HEK293 (cell line): ENCODE data around the gene SMIM36.

Experiments used
- CTCF ChIA-PET: fragments of 350-600 bp; formaldehyde crosslinking; extraction: SDS; loops from one replicate; lab custom pipeline; 2021; ENCODE audit warnings: antibody characterized with exemption; lab: Yijun Ruan, JAX
- POLR2A ChIA-PET: fragments of 300-600 bp; formaldehyde crosslinking; extraction: SDS; loops from one replicate; lab custom pipeline; 2020; ENCODE audit warnings: antibody characterized with exemption, inconsistent platforms; lab: Yijun Ruan, JAX
- H3K27ac ChIP-seq: fragments of 200-500 bp; sonication (Bioruptor generic); 2 replicates; pipeline ENCODE4 v1.5.1; 2014; ENCODE audit warnings: low read depth, low read length, control low read depth, inconsistent platforms; ENCODE audit errors: extremely low read depth
- H3K36me3 ChIP-seq, 2 experiments: fragments of 200-500 bp in 1 of 2; sonication (Bioruptor generic) in 1 of 2; 1 replicate in 1 of 2; 2 replicates in 1 of 2; pipeline ENCODE4 v1.5.1; 2014 to 2017; ENCODE audit warnings: inconsistent platforms in 2 of 2, low read length in 2 of 2; ENCODE audit not compliant: control insufficient read depth in 2 of 2, insufficient read depth in 1 of 2
- H3K4me1 ChIP-seq: fragments of 200-500 bp; sonication (Bioruptor generic); 2 replicates; pipeline ENCODE4 v1.5.1; 2014; ENCODE audit warnings: mild to moderate bottlenecking, low read length, inconsistent platforms; ENCODE audit not compliant: control insufficient read depth, insufficient read depth
- H3K4me3 ChIP-seq: 2 replicates; pipeline ENCODE4 v1.5.1; 2011; ENCODE audit warnings: low read depth, mild to moderate bottlenecking, control low read depth, low read length, moderate library complexity
- H3K9me3 ChIP-seq: fragments of 200-500 bp; sonication (Bioruptor generic); 2 replicates; pipeline ENCODE4 v1.5.1; 2014; ENCODE audit warnings: low read depth, low read length, inconsistent platforms; ENCODE audit not compliant: control insufficient read depth, insufficient read depth
- GLIS1 ChIP-seq: fragments of 450-650 bp; formaldehyde crosslinking; IDR thresholded peaks from 2 replicates; pipeline ENCODE4 v1.5.1; 2016; ENCODE audit warnings: missing biosample characterization, missing genetic modification characterization
- KLF1 ChIP-seq: fragments of 450-650 bp; formaldehyde crosslinking; IDR thresholded peaks from 2 replicates; pipeline ENCODE4 v1.5.1; 2016; ENCODE audit warnings: missing biosample characterization, missing genetic modification characterization
- SCRT1 ChIP-seq: fragments of 450-650 bp; formaldehyde crosslinking; IDR thresholded peaks from 2 replicates; pipeline ENCODE4 v1.5.1; 2016; ENCODE audit warnings: missing biosample characterization, missing genetic modification characterization, borderline replicate concordance
- SCRT2 ChIP-seq: fragments of 450-650 bp; formaldehyde crosslinking; IDR thresholded peaks from 2 replicates; pipeline ENCODE4 v1.5.1; 2016; ENCODE audit warnings: missing biosample characterization, missing genetic modification characterization
- TCF7L2 ChIP-seq: IDR thresholded peaks from 2 replicates; pipeline ENCODE4 v1.6.1; 2011; ENCODE audit warnings: low read depth, mild to moderate bottlenecking, inconsistent platforms, low read length, moderate library complexity, borderline replicate concordance
- TRIM28 ChIP-seq: IDR thresholded peaks from 2 replicates; pipeline ENCODE4 v1.6.1; 2011; ENCODE audit warnings: low read length, control low read depth, borderline replicate concordance
- ZEB2 ChIP-seq: fragments of 450-650 bp; formaldehyde crosslinking; IDR thresholded peaks from 2 replicates; pipeline ENCODE4 v1.5.1; 2016; ENCODE audit warnings: missing biosample characterization, missing genetic modification characterization
- ZIC2 ChIP-seq: fragments of 450-650 bp; formaldehyde crosslinking; IDR thresholded peaks from 2 replicates; pipeline ENCODE4 v1.5.1; 2016; ENCODE audit warnings: missing biosample characterization, missing genetic modification characterization
- ZNF174 ChIP-seq: fragments of 450-650 bp; formaldehyde crosslinking; IDR thresholded peaks from 2 replicates; pipeline ENCODE4 v1.5.0; 2017; ENCODE audit warnings: missing biosample characterization, mild to moderate bottlenecking, missing genetic modification characterization
- ZNF184 ChIP-seq: fragments of 450-650 bp; IDR thresholded peaks from 2 replicates; pipeline ENCODE4 v1.5.1; 2018; ENCODE audit warnings: missing biosample characterization, mild to moderate bottlenecking, missing genetic modification characterization
- ZNF302 ChIP-seq: fragments of 450-650 bp; formaldehyde crosslinking; IDR thresholded peaks from 2 replicates; pipeline ENCODE4 v1.5.1; 2016; ENCODE audit warnings: missing biosample characterization, missing genetic modification characterization, low read depth
- ZNF366 ChIP-seq: fragments of 450-650 bp; formaldehyde crosslinking; conservative IDR thresholded peaks from 2 replicates; pipeline ENCODE4 v1.5.1; 2016; ENCODE audit warnings: missing biosample characterization, missing genetic modification characterization
- ZNF626 ChIP-seq: fragments of 450-650 bp; sonication (Bioruptor Pico); formaldehyde crosslinking; IDR thresholded peaks from 2 replicates; pipeline ENCODE4 v1.5.1; 2018; ENCODE audit warnings: missing biosample characterization, missing genetic modification characterization, inconsistent platforms
- ZNF654 ChIP-seq: fragments of 450-650 bp; formaldehyde crosslinking; IDR thresholded peaks from 2 replicates; pipeline ENCODE4 v1.5.1; 2016; ENCODE audit warnings: low read depth, missing biosample characterization, missing genetic modification characterization
- ZNF843 ChIP-seq: fragments of 450-650 bp; formaldehyde crosslinking; IDR thresholded peaks from 2 replicates; pipeline ENCODE4 v1.5.1; 2016; ENCODE audit warnings: missing biosample characterization, missing genetic modification characterization
- ZSCAN30 ChIP-seq: fragments of 450-650 bp; IDR thresholded peaks from 2 replicates; pipeline ENCODE4 v1.5.1; 2018; ENCODE audit warnings: missing biosample characterization, mild to moderate bottlenecking, missing genetic modification characterization, moderate library complexity
- TF ChIP-seq, protein P1 (sequence below): fragments of 450-650 bp; formaldehyde crosslinking; IDR thresholded peaks from 2 replicates; pipeline ENCODE4 v1.5.1; 2016; ENCODE audit warnings: missing biosample characterization, missing genetic modification characterization
- TF ChIP-seq, protein P2 (sequence below): fragments of 450-650 bp; formaldehyde crosslinking; IDR thresholded peaks from 2 replicates; pipeline ENCODE4 v1.5.1; 2017; ENCODE audit warnings: missing biosample characterization, missing genetic modification characterization
- TF ChIP-seq, protein P3 (sequence below): fragments of 450-650 bp; formaldehyde crosslinking; conservative IDR thresholded peaks from 2 replicates; pipeline ENCODE4 v1.5.1; 2016; ENCODE audit warnings: low read depth, missing biosample characterization, missing genetic modification characterization
- TF ChIP-seq, protein P4 (sequence below): fragments of 450-650 bp; IDR thresholded peaks from 2 replicates; pipeline ENCODE4 v1.5.1; 2018; ENCODE audit warnings: missing biosample characterization, mild to moderate bottlenecking, missing genetic modification characterization

The SMIM36 gene

DNA sequence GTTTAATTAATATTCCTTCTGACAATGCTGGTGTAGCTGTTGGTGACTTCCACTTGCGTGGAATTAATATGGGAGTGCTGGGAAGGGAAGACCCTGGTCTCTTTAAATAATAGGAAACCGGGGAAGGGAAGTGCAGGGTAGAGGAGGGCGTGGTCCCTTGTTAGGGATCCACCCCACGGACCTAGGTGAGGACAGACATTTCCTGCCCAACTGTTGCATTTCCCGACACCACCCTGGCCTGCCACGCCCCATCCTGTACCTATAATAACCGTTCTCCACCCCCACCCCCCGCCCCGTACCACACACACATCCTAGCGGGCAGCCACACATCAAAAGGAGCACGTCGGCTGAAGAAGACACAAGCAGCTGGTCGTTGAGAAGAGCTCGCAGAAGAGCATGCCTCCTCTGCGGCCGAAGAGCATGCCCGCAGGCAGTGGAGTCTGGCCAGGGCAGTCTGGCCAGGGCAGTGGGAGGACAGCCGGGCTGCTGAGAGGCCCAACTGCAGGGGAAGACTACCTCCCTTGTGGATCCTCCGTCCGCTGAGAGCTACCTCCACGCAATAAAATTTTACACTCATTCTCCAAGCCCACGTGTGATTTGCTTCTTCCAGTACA lies 52.9 kb downstream of the SMIM36 start:
- no peak overlapping the region for H3K4me3 ChIP-seq
- H3K9me3 ChIP-seq = no peaks in the 10 kb centered on the region
- ChIA-PET POLR2A (no interaction called here), CTCF (interaction anchor here (1.1 kb wide), 1 partner anchor 23 kb away, joined by 3 read pairs; no protein-coding TSS in a partner anchor)
- H3K36me3 ChIP-seq = no peaks in the 10 kb centered on the region
- TF ChIP-seq KLF1 (tag by site-specific recombination) = peak; percentile 90
- TF ChIP-seq, protein P1, sequence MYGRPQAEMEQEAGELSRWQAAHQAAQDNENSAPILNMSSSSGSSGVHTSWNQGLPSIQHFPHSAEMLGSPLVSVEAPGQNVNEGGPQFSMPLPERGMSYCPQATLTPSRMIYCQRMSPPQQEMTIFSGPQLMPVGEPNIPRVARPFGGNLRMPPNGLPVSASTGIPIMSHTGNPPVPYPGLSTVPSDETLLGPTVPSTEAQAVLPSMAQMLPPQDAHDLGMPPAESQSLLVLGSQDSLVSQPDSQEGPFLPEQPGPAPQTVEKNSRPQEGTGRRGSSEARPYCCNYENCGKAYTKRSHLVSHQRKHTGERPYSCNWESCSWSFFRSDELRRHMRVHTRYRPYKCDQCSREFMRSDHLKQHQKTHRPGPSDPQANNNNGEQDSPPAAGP (tag by site-specific recombination) = no peak
- 0 out of 2 replicates have a peak, but pooled peaks have one; percentile 27 for TF ChIP-seq SCRT2 (tag by site-specific recombination)
- TF ChIP-seq SCRT1 (tag by site-specific recombination) = no peak
- no peak overlapping the region for H3K27ac ChIP-seq
- H3K4me1 ChIP-seq = peaks cover 28% of the 10 kb centered on the region

DNA sequence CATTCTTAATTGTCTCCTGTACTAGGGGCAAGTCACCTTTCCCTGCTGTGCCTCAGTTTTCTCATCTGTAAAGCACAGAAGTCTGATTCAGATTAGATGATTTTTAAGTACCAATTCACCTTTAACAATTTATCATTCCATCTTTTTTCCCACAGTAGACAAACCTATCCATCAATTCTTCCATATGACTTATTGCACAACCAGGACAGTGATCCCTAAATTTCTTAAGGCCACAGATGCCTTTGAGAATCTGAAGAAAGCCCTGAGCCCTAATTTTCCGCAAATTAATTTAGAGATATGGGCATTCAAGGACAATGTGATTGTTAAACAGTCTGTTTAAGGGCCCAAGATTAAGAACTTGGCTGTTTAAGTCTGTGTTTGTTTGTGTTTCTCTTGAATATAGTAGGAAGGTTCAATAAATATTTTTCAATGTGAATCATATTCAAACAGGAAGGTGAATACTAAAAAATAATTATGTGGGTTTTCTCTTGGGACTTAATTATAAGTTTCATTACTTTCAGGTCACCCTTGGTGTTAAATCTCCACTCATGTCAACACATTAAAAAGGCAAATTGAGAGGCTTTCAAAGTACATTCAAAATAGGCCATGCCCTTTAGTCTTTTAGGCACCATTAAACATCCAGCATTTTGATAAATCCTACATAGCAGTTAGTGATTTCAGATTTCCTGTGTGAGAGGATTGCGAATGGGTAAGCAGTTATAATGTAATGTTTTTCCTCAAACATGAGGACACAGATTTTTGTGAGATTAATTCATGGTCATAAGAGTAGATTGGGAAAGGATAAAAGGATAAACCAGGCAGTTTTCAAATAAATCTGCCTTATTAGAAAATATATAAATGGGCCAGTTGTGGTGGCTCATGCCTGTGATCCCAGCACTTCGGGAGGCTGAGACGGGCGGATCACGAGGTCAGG lies 54.7 kb downstream of the SMIM36 start:
- H3K4me1 ChIP-seq = peaks cover 30% of the 10 kb centered on the region
- H3K36me3 ChIP-seq = no peaks in the 10 kb centered on the region
- H3K4me3 ChIP-seq = no peak overlapping the region
- TF ChIP-seq, protein P2, sequence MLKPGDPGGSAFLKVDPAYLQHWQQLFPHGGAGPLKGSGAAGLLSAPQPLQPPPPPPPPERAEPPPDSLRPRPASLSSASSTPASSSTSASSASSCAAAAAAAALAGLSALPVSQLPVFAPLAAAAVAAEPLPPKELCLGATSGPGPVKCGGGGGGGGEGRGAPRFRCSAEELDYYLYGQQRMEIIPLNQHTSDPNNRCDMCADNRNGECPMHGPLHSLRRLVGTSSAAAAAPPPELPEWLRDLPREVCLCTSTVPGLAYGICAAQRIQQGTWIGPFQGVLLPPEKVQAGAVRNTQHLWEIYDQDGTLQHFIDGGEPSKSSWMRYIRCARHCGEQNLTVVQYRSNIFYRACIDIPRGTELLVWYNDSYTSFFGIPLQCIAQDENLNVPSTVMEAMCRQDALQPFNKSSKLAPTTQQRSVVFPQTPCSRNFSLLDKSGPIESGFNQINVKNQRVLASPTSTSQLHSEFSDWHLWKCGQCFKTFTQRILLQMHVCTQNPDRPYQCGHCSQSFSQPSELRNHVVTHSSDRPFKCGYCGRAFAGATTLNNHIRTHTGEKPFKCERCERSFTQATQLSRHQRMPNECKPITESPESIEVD (tag by site-specific recombination) = peak; percentile 24; the same call in 1 of the 2 replicates
- TF ChIP-seq ZNF184 (tag by site-specific recombination) = no peak
- TF ChIP-seq, protein P3, sequence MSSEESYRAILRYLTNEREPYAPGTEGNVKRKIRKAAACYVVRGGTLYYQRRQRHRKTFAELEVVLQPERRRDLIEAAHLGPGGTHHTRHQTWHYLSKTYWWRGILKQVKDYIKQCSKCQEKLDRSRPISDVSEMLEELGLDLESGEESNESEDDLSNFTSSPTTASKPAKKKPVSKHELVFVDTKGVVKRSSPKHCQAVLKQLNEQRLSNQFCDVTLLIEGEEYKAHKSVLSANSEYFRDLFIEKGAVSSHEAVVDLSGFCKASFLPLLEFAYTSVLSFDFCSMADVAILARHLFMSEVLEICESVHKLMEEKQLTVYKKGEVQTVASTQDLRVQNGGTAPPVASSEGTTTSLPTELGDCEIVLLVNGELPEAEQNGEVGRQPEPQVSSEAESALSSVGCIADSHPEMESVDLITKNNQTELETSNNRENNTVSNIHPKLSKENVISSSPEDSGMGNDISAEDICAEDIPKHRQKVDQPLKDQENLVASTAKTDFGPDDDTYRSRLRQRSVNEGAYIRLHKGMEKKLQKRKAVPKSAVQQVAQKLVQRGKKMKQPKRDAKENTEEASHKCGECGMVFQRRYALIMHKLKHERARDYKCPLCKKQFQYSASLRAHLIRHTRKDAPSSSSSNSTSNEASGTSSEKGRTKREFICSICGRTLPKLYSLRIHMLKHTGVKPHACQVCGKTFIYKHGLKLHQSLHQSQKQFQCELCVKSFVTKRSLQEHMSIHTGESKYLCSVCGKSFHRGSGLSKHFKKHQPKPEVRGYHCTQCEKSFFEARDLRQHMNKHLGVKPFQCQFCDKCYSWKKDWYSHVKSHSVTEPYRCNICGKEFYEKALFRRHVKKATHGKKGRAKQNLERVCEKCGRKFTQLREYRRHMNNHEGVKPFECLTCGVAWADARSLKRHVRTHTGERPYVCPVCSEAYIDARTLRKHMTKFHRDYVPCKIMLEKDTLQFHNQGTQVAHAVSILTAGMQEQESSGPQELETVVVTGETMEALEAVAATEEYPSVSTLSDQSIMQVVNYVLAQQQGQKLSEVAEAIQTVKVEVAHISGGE (tag by site-specific recombination) = no peak
- no peak for TF ChIP-seq ZNF174 (tag by site-specific recombination)
- ChIA-PET POLR2A (interaction anchor here (0.7 kb wide), 1 partner anchor 66 kb away, joined by 7 read pairs; no protein-coding TSS in a partner anchor), CTCF (interaction anchor here (0.6 kb wide), 1 partner anchor 402 kb away, joined by 3 read pairs; no protein-coding TSS in a partner anchor)
- H3K27ac ChIP-seq = no peak overlapping the region
- H3K9me3 ChIP-seq = no peaks in the 10 kb centered on the region

DNA sequence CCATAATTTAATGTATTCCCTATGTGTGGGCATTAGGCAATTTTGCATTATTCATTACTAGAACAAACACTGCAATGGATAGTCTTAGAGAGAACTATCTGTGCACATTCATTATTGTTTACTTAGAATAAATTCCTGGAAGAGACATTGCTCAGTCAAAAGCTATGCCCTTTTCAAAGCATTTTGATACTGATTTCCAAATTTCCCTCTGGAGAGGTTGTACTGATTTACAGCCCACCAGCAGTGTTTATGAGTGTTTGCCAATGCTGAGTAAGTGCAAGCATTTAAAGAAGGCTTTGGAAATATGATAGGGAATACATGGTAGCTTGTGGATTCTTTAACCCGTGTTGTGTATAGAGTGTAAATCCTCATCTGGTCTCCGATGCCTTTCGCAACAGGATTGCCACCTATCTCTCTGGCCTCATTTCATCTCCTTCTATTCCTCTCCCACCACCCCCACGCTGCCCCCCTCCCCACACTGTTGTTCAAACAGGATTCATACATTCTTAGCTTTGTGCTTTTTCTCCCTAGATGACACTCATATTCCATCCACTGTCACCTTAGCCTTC lies 56.3 kb downstream of the SMIM36 start:
- H3K27ac ChIP-seq = peak overlapping the region; percentile 51
- CTCF ChIA-PET = no interaction called here
- TF ChIP-seq ZNF626 (tag by site-specific recombination) (no peak), ZNF654 (tag by site-specific recombination) (0 out of 2 replicates have a peak, but pooled peaks have one; percentile 3), GLIS1 (tag by site-specific recombination) (peak; percentile 85), ZNF302 (no peak), ZNF366 (tag by site-specific recombination) (peak; percentile 40; the same call in 1 of the 2 replicates), ZEB2 (tag by site-specific recombination) (peak; percentile 17; the same call in 1 of the 2 replicates), ZIC2 (tag by site-specific recombination) (peak; percentile 21; the same call in 1 of the 2 replicates), ZNF843 (tag by site-specific recombination) (peak; percentile 52; the same call in 1 of the 2 replicates), TCF7L2 (0 out of 2 replicates have a peak, but pooled peaks have one; percentile 25), ZSCAN30 (peak; percentile 73), TRIM28 (peak; percentile 61; the same call in 1 of the 2 replicates)
- TF ChIP-seq, protein P4, sequence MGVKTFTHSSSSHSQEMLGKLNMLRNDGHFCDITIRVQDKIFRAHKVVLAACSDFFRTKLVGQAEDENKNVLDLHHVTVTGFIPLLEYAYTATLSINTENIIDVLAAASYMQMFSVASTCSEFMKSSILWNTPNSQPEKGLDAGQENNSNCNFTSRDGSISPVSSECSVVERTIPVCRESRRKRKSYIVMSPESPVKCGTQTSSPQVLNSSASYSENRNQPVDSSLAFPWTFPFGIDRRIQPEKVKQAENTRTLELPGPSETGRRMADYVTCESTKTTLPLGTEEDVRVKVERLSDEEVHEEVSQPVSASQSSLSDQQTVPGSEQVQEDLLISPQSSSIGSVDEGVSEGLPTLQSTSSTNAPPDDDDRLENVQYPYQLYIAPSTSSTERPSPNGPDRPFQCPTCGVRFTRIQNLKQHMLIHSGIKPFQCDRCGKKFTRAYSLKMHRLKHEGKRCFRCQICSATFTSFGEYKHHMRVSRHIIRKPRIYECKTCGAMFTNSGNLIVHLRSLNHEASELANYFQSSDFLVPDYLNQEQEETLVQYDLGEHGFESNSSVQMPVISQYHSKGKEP (tag by site-specific recombination) = peak; percentile 22; the same call in 1 of the 2 replicates

More for the DNA sequence above, 56.3 kb downstream of the SMIM36 start:
- peaks cover 30% of the 10 kb centered on the region for H3K4me1 ChIP-seq
- no peaks in the 10 kb centered on the region for H3K9me3 ChIP-seq
- POLR2A ChIA-PET = no interaction called here
- no peak overlapping the region for H3K4me3 ChIP-seq
- H3K36me3 ChIP-seq = no peaks in the 10 kb centered on the region
